ENCODE data around the gene CCNB3. TPM values are rescaled to one million over a fixed set of nuclear protein-coding genes. Genes with fewer than 3 reads are reported as not detected.

Gene CCNB3
- 0.50 to 0.87 TPM (median 0.69 TPM) in 5 replicates for total RNA-seq (2022; extraction: Qiagen RNA extraction; ENCODE audit: low read depth)

GRCh38 chrX:50204364-50204899, at the start of gene CCNB3:
CCNB3 (plus strand) TSS chrX:50204765; CDS start chrX:50285164, 80,399 bp downstream.

GRCh38 chrX:50200907-50201306, 3.7 kb upstream of the CCNB3 start, which contains the start of gene AKAP4:
AKAP4 (minus strand) TSS chrX:50201007; CDS start chrX:50200889, 118 bp downstream.

Other genes starting within 250 kb of the CCNB3 start
- not detected in 5 replicates for gene AKAP4, start 3.8 kb upstream of the CCNB3 start, total RNA-seq (2022; extraction: Qiagen RNA extraction; ENCODE audit: low read depth)